Effector memory CD8-positive, alpha-beta T cell (primary cell): Measurements from ENCODE around the gene ATP1B2.
A peak's percentile ranks its signal among the peaks of the same experiment; 100 is the strongest.

Experiments
- ATAC-seq: fragments of 150-1000 bp; cut with Tn5 transposase; replicated peaks from 2 replicates; pipeline ENCODE4 v1.10.0; 2021; ENCODE audit warnings: mild to moderate bottlenecking, moderate library complexity
- DNase-seq, 3 experiments: peaks; one replicate each; pipeline ENCODE4 v3.0.0; 2021
- H3K27ac Mint-ChIP-seq, 2 donors: one replicate each; pipeline ENCODE4 v1.8.0; 2022; ENCODE audit warnings: mild to moderate bottlenecking in 2 of 2, mixed read lengths in 2 of 2, moderate library complexity in 2 of 2
- H3K27me3 Mint-ChIP-seq, 2 donors: one replicate each; pipeline ENCODE4 v1.8.0; 2022; ENCODE audit warnings: mixed read lengths in 2 of 2
- H3K36me3 Mint-ChIP-seq: one replicate; pipeline ENCODE4 v1.8.0; 2022; ENCODE audit warnings: mild to moderate bottlenecking, moderate library complexity, mixed read lengths; ENCODE audit not compliant: insufficient read depth
- H3K4me1 Mint-ChIP-seq, 2 donors: one replicate each; pipeline ENCODE4 v1.8.0; 2022; ENCODE audit warnings: low read depth in 2 of 2, mixed read lengths in 2 of 2
- H3K4me3 Mint-ChIP-seq, 2 donors: one replicate each; pipeline ENCODE4 v1.8.0; 2022; ENCODE audit warnings: mild to moderate bottlenecking in 2 of 2, mixed read lengths in 2 of 2, moderate library complexity in 2 of 2
- H3K9me3 Mint-ChIP-seq, 2 donors: one replicate each; pipeline ENCODE4 v1.8.0; 2022; ENCODE audit warnings: mixed read lengths in 2 of 2

The ATP1B2 gene

GRCh38 chr17:7647018-7647417, 3.7 kb upstream of the ATP1B2 start:
- peaks cover 42 to 70% of the 10 kb centered on the region in 2 donors for H3K27me3 Mint-ChIP-seq
- H3K4me3 Mint-ChIP-seq, result no peak overlapping the region

GRCh38 chr17:7651097-7651664, 455 bp downstream of the ATP1B2 start:
- DNase-seq (no peak), ATAC-seq (peak; percentile 14)
- peak overlapping the region in 1 of 2 donors; percentile 86 for H3K27ac Mint-ChIP-seq
- H3K4me1 Mint-ChIP-seq, result peaks cover 14 to 15% of the 10 kb centered on the region in 2 donors
- peaks cover 54 to 70% of the 10 kb centered on the region in 2 donors for H3K27me3 Mint-ChIP-seq
- peaks cover 2% of the 10 kb centered on the region for H3K36me3 Mint-ChIP-seq
- H3K9me3 Mint-ChIP-seq, result no peaks in the 10 kb centered on the region
- H3K4me3 Mint-ChIP-seq, result peak overlapping the region; percentile 79 to 88

More at GRCh38 chr17:7647018-7647417, 3.7 kb upstream of the ATP1B2 start:
- DNase-seq (no peak), ATAC-seq (no peak)
- no peak overlapping the region for H3K27ac Mint-ChIP-seq
- peaks cover 14 to 15% of the 10 kb centered on the region in 2 donors for H3K4me1 Mint-ChIP-seq
- no peaks in the 10 kb centered on the region for H3K36me3 Mint-ChIP-seq
- H3K9me3 Mint-ChIP-seq, result no peaks in the 10 kb centered on the region

DNA sequence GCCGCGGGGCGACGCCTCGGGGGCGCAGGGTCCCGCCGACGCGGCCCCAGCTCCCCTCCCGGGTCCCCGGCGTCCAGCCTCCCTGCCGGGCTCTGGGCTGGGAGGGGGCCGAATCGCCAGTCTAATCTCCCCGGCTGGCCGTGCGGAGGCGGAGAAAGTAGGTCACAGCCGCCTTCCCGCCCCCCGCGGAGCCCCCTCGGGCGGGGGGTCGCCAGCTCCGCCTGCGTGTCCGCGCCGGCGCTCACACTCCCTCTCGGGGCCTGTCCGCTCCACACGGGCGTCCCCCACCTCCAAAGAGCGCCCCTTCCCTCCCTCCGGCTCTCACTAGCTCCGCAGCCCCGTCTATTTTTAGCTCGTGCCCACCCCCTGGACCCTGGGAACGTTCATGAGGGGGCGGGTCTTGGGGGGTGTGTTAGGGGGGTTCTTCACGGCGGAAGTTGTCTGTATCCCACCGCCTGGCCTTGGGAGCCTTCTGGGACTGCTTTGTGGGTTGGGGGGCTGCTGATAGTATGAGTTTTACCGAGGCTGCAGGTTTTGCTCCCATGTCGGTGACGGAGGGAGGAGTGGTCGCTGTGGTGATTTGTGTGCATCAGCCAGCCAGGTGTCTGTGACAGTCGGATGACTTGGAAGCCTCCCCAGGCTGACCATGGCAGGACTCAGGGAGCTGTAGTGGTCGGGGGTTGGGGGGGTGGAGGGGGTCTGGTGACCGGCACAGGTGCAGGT, 1.1 kb downstream of the ATP1B2 start:
- Mint-ChIP-seq H3K27ac (no peak overlapping the region), H3K4me3 (peak overlapping the region; percentile 79 to 88), H3K4me1 (peaks cover 14 to 15% of the 10 kb centered on the region in 2 donors), H3K9me3 (no peaks in the 10 kb centered on the region), H3K27me3 (peaks cover 47 to 64% of the 10 kb centered on the region in 2 donors), H3K36me3 (peaks cover 2% of the 10 kb centered on the region)
- DNase-seq (no peak), ATAC-seq (no peak)

GRCh38 chr17:7652388-7653356, 1.9 kb downstream of the ATP1B2 start:
- no peak for DNase-seq
- Mint-ChIP-seq H3K4me3 (peak overlapping the region; percentile 79 to 88), H3K27ac (no peak overlapping the region), H3K27me3 (peaks cover 42 to 66% of the 10 kb centered on the region in 2 donors), H3K4me1 (peaks cover 14 to 15% of the 10 kb centered on the region in 2 donors), H3K9me3 (no peaks in the 10 kb centered on the region), H3K36me3 (peaks cover 2% of the 10 kb centered on the region)
- ATAC-seq, result no peak

GRCh38 chr17:7654832-7655540, 4.3 kb downstream of the ATP1B2 start:
- Mint-ChIP-seq H3K9me3 (no peaks in the 10 kb centered on the region), H3K27me3 (peaks cover 32 to 47% of the 10 kb centered on the region in 2 donors), H3K4me1 (peaks cover 11 to 12% of the 10 kb centered on the region in 2 donors), H3K4me3 (no peak overlapping the region), H3K36me3 (peaks cover 2% of the 10 kb centered on the region), H3K27ac (no peak overlapping the region)
- ATAC-seq, result no peak
- no peak for DNase-seq

DNA sequence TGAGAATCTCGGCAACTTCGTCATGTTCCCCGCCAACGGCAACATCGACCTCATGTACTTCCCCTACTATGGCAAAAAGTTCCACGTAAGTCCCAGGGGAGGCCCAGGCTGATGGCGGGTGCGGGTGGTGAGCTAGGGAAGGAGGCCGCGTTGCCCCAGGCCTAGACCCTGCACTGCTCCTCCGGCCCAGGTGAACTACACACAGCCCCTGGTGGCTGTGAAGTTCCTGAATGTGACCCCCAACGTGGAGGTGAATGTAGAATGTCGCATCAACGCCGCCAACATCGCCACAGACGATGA, 4.8 kb downstream of the ATP1B2 start:
- H3K9me3 Mint-ChIP-seq, result no peaks in the 10 kb centered on the region
- no peak overlapping the region for H3K4me3 Mint-ChIP-seq
- DNase-seq, result no peak
- peaks cover 6 to 7% of the 10 kb centered on the region in 2 donors for H3K4me1 Mint-ChIP-seq
- H3K36me3 Mint-ChIP-seq, result peaks cover 2% of the 10 kb centered on the region
- peaks cover 27 to 42% of the 10 kb centered on the region in 2 donors for H3K27me3 Mint-ChIP-seq
- H3K27ac Mint-ChIP-seq, result no peak overlapping the region
- no peak for ATAC-seq

DNA sequence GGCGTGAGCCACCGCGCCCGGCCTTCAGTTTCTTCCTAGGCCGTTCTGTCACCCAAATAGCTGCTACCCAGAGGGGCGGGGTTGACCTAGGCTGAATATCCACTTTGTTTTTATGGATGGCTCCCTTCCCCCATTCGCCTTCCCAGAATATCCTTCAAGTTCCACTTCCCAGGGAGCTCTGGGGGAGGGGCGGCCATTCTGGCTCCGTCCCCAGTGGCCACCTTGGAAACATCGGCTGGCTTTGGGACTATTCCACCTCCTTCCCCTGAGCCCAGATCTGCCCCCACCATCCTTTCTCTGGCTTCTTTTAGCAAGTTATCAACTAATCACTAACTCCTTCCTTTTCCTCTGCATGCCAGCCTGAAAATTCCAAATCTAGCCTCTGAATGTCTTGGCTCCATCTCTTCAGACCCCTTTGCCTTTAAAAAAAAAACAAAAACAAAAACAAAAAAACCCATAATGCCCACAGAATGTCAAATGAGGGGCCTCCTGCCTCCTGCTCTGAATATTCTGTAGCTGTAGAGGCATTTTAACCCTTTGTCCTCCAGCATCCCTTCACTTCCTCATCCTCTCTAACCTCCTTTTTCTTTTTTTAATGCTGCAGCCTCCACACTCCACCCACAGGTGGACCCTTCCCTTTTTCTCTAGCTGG, 6.4 kb downstream of the ATP1B2 start:
- no peaks in the 10 kb centered on the region for H3K4me1 Mint-ChIP-seq
- H3K27me3 Mint-ChIP-seq, result peaks cover 16 to 26% of the 10 kb centered on the region in 2 donors
- ATAC-seq (no peak), DNase-seq (no peak)
- no peaks in the 10 kb centered on the region for H3K9me3 Mint-ChIP-seq
- H3K4me3 Mint-ChIP-seq, result no peak overlapping the region
- H3K36me3 Mint-ChIP-seq, result peaks cover 2% of the 10 kb centered on the region
- H3K27ac Mint-ChIP-seq, result no peak overlapping the region

DNA sequence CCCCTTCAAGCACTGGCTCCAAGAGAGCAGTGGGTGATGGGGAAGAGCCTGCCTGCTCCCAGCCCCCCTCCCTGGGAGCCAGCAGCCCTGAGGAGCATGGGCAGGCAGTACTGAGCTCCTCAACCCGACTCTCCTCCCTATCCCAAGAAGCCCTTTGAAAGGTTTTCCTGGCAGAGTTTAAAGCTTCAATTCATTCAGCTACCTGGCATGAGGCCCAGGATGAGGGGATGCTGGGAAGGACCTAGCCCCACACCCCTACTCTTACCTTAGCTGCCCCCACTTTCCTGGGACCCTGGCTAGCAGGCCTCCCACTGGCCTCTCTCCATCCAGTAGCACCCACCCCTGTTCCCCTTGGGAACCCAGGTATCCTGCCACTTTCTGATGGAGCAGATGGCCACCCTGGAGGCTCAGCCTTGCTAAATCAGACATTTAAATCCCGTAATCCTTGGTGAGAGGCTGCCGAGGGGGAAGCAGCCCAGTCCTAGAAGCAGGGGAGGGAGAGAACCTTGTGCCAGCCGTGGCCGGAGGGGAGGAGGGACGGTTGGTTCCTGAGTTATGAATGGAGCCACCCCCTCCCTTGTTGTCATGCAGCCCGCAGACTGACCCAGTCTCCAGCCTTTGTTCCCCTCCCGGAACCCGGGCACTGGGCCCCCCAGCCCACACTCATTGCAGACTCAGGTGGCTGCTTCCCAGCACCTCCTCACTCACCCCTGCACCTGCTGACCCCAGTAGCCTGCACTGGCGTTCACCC, 17.1 kb downstream of the ATP1B2 start:
- no peaks in the 10 kb centered on the region for H3K27me3 Mint-ChIP-seq
- DNase-seq (no peak), ATAC-seq (no peak)
- peak overlapping the region in 1 of 2 donors; percentile 44 for H3K27ac Mint-ChIP-seq
- no peaks in the 10 kb centered on the region for H3K9me3 Mint-ChIP-seq
- H3K36me3 Mint-ChIP-seq, result peaks cover 48% of the 10 kb centered on the region
- H3K4me3 Mint-ChIP-seq, result no peak overlapping the region
- H3K4me1 Mint-ChIP-seq, result no peaks in the 10 kb centered on the region

- Mint-ChIP-seq H3K9me3 (peaks cover 0 to 2% of the 10 kb centered on the region in 2 donors), H3K4me3 (no peak overlapping the region), H3K4me1 (no peaks in the 10 kb centered on the region), H3K27ac (peak overlapping the region in 1 of 2 donors; percentile 44), H3K36me3 (peaks cover 54% of the 10 kb centered on the region), H3K27me3 (no peaks in the 10 kb centered on the region)
- DNase-seq (no peak), ATAC-seq (no peak)
Observed at GRCh38 chr17:7668482-7668881, 17.8 kb downstream of the ATP1B2 start.

DNA sequence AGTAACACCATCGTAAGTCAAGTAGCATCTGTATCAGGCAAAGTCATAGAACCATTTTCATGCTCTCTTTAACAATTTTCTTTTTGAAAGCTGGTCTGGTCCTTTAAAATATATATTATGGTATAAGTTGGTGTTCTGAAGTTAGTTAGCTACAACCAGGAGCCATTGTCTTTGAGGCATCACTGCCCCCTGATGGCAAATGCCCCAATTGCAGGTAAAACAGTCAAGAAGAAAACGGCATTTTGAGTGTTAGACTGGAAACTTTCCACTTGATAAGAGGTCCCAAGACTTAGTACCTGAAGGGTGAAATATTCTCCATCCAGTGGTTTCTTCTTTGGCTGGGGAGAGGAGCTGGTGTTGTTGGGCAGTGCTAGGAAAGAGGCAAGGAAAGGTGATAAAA, 22.5 kb downstream of the ATP1B2 start:
- peaks cover 0 to 6% of the 10 kb centered on the region in 2 donors for H3K9me3 Mint-ChIP-seq
- ATAC-seq (no peak), DNase-seq (no peak)
- H3K4me1 Mint-ChIP-seq, result peaks cover 9 to 11% of the 10 kb centered on the region in 2 donors
- no peak overlapping the region for H3K4me3 Mint-ChIP-seq
- peaks cover 75% of the 10 kb centered on the region for H3K36me3 Mint-ChIP-seq
- no peaks in the 10 kb centered on the region for H3K27me3 Mint-ChIP-seq
- H3K27ac Mint-ChIP-seq, result no peak overlapping the region

DNA sequence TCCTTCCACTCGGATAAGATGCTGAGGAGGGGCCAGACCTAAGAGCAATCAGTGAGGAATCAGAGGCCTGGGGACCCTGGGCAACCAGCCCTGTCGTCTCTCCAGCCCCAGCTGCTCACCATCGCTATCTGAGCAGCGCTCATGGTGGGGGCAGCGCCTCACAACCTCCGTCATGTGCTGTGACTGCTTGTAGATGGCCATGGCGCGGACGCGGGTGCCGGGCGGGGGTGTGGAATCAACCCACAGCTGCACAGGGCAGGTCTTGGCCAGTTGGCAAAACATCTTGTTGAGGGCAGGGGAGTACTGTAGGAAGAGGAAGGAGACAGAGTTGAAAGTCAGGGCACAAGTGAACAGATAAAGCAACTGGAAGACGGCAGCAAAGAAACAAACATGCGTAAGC, 24.2 kb downstream of the ATP1B2 start:
- Mint-ChIP-seq H3K9me3 (peaks cover 0 to 6% of the 10 kb centered on the region in 2 donors), H3K36me3 (peaks cover 71% of the 10 kb centered on the region)

GRCh38 chr17:7676533-7676932, 25.8 kb downstream of the ATP1B2 start:
- peaks cover 0 to 6% of the 10 kb centered on the region in 2 donors for H3K9me3 Mint-ChIP-seq
- H3K27ac Mint-ChIP-seq, result peak overlapping the region in 1 of 2 donors; percentile 23
- DNase-seq (no peak), ATAC-seq (no peak)
- H3K27me3 Mint-ChIP-seq, result no peaks in the 10 kb centered on the region
- H3K36me3 Mint-ChIP-seq, result peaks cover 58% of the 10 kb centered on the region
- H3K4me3 Mint-ChIP-seq, result no peak overlapping the region
- peaks cover 11 to 13% of the 10 kb centered on the region in 2 donors for H3K4me1 Mint-ChIP-seq

More for the DNA sequence above, 24.2 kb downstream of the ATP1B2 start:
- DNase-seq (no peak), ATAC-seq (no peak)
- H3K4me3 Mint-ChIP-seq, result no peak overlapping the region
- no peak overlapping the region for H3K27ac Mint-ChIP-seq
- H3K4me1 Mint-ChIP-seq, result peaks cover 11 to 12% of the 10 kb centered on the region in 2 donors
- H3K27me3 Mint-ChIP-seq, result no peaks in the 10 kb centered on the region
